ENCODE measurements around the gene OR6C76.

Gene OR6C76

GRCh38 chr12:55469291-55469690 lies 43.2 kb downstream of the OR6C76 start:
- DNase-seq (ENCODE audit: low read depth in 2 of 2) = no peak

- DNase-seq (ENCODE audit: low read depth in 2 of 2) = no peak
Measured at GRCh38 chr12:55470088-55470829, 44.2 kb downstream of the OR6C76 start, which contains the start of gene OR6C70. Gene OR6C70 (minus strand): TSS chr12:55470138. CDS start chr12:55470138, 0 bp downstream.

GRCh38 chr12:55472264-55472663 lies 46.2 kb downstream of the OR6C76 start:
- no peak for DNase-seq (ENCODE audit: low read depth in 2 of 2)

Measured in stimulated activated CD8-positive, alpha-beta memory T cell treated with anti-CD3 and anti-CD28 coated beads, Interleukin-7, amount 100 ng/mL, for 4 hours (primary cell).